K562 (cell line): ENCODE results near the gene ARHGEF1. TPM values are rescaled to one million over a fixed set of nuclear protein-coding genes. Genes with fewer than 3 reads are reported as not detected.

Experiments used
- ATAC-seq: fragments of 200-7000 bp; cut with Tn5 transposase; 3 replicates; pipeline ENCODE4 v1.9.1; 2020; ENCODE audit warnings: moderate library complexity
- BruUV-seq: library from RNA; stranded (reverse); fragments of 400-500 nt; replicated peaks from 2 replicates; lab custom pipeline; 2021; lab: Mats Ljungman, UMichigan
- CTCF ChIA-PET: fragments of 300-600 bp; formaldehyde crosslinking; extraction: SDS; loops from one replicate; lab custom pipeline; 2021; ENCODE audit warnings: low intra/inter-chr PET ratio; lab: Yijun Ruan, JAX
- POLR2A ChIA-PET: fragments of 300-600, 350-650 bp; sonication (Branson Sonifier 250); formaldehyde crosslinking; extraction: SDS; loops from one replicate; lab custom pipeline; 2021; ENCODE audit warnings: antibody characterized with exemption, inconsistent platforms; lab: Yijun Ruan, JAX
- DNase-seq, 4 experiments: peaks; one replicate each; pipeline versions ENCODE4 v3.0.0 to v3.0.0-alpha.2; 2011 to 2018; ENCODE audit warnings: low spot score in 3 of 4, mixed read lengths in 3 of 4; ENCODE audit errors: extremely low read depth in 1 of 4
- FAIRE-seq: peaks from 2 replicates; lab custom pipeline; 2011; peaks lifted over from hg19 to GRCh38; lab: Jason Lieb, UNC
- H2AFZ ChIP-seq: 2 replicates; pipeline ENCODE4 v1.6.0; 2011; ENCODE audit warnings: low read depth, low read length, control low read depth, inconsistent platforms
- H3K27ac ChIP-seq: fragments of 200-600 bp; 3 replicates; pipeline ENCODE4 v1.8.0; 2011; ENCODE audit warnings: low read depth, mild to moderate bottlenecking, control low read depth, inconsistent platforms, low read length, moderate library complexity, mixed read lengths; ENCODE audit errors: extremely low read depth
- H3K27me3 ChIP-seq, 2 experiments: fragments of 300-600 bp in 1 of 2; 2 replicates in 1 of 2; 3 replicates in 1 of 2; pipeline versions ENCODE4 v1.6.0 to v1.8.0; 2011; ENCODE audit warnings: inconsistent platforms in 2 of 2, low read length in 2 of 2, mild to moderate bottlenecking in 1 of 2, mixed read lengths in 1 of 2, moderate library complexity in 1 of 2; ENCODE audit not compliant: control insufficient read depth in 2 of 2, insufficient read depth in 2 of 2
- H3K36me3 ChIP-seq: fragments of 300-600 bp; 3 replicates; pipeline ENCODE4 v1.8.0; 2011; ENCODE audit warnings: mild to moderate bottlenecking, low read length, inconsistent platforms; ENCODE audit not compliant: control insufficient read depth, insufficient read depth
- H3K4me1 ChIP-seq, 2 experiments: fragments of 200-600 bp in 1 of 2; replicated peaks in 1 of 2; 2 replicates in 1 of 2; 3 replicates in 1 of 2; pipeline versions ENCODE4 v1.5.1 to v1.8.0; 2011; ENCODE audit warnings: inconsistent platforms in 2 of 2, low read length in 2 of 2, mild to moderate bottlenecking in 1 of 2, mixed read lengths in 1 of 2, moderate library complexity in 1 of 2; ENCODE audit not compliant: control insufficient read depth in 2 of 2, insufficient read depth in 2 of 2
- H3K4me2 ChIP-seq: 2 replicates; pipeline ENCODE4 v1.6.1; 2011; ENCODE audit warnings: low read length, control low read depth, inconsistent platforms, mixed read lengths; ENCODE audit not compliant: insufficient read depth
- H3K4me3 ChIP-seq: fragments of 200-600 bp; sonication (generic), shearing (Covaris generic); 2 replicates; pipeline ENCODE4 v1.5.1; 2016; ENCODE audit warnings: control low read depth, inconsistent platforms
- H3K79me2 ChIP-seq: fragments of 200-600 bp; 3 replicates; pipeline ENCODE4 v1.8.0; 2011; ENCODE audit warnings: low read length, inconsistent platforms; ENCODE audit not compliant: control insufficient read depth, insufficient read depth
- H3K9ac ChIP-seq, 2 experiments: 2 replicates each; pipeline versions ENCODE4 v1.6.0 to v1.6.1; 2011; ENCODE audit warnings: low read depth in 2 of 2, low read length in 2 of 2, control low read depth in 1 of 2, inconsistent platforms in 1 of 2, mild to moderate bottlenecking in 1 of 2, mixed read lengths in 1 of 2; ENCODE audit not compliant: insufficient read depth in 1 of 2
- H3K9me1 ChIP-seq: one replicate; pipeline ENCODE4 v1.6.0; 2011; ENCODE audit warnings: inconsistent platforms, mild to moderate bottlenecking, low read length, moderate library complexity; ENCODE audit not compliant: control insufficient read depth, insufficient read depth
- H3K9me3 ChIP-seq: replicated peaks from 2 replicates; pipeline ENCODE4 v1.5.1; 2011; ENCODE audit warnings: low read depth, low read length, inconsistent platforms; ENCODE audit not compliant: control insufficient read depth, insufficient read depth
- H4K20me1 ChIP-seq: replicated peaks from 2 replicates; pipeline ENCODE4 v1.6.1; 2011; ENCODE audit warnings: low read length, inconsistent platforms, mixed read lengths; ENCODE audit not compliant: control insufficient read depth, insufficient read depth
- ARID4B ChIP-seq: sonication (generic); formaldehyde crosslinking; IDR thresholded peaks from 2 replicates; pipeline ENCODE4 v1.8.0; 2022; ENCODE audit warnings: mild to moderate bottlenecking, missing genetic modification reagents
- BHLHE40 ChIP-seq: IDR thresholded peaks from 2 replicates; pipeline ENCODE4 v1.6.1; 2011; ENCODE audit warnings: low read length, improper control_type of control experiment
- CREB1 ChIP-seq, 2 experiments: sonication (generic) in 1 of 2; formaldehyde crosslinking in 1 of 2; IDR thresholded peaks; 2 replicates each; pipeline versions ENCODE4 v1.6.1 to v1.8.0; 2012 to 2022; ENCODE audit warnings: inconsistent platforms in 1 of 2, mild to moderate bottlenecking in 1 of 2, missing genetic modification reagents in 1 of 2, moderate library complexity in 1 of 2
- DIDO1 ChIP-seq: fragments of 450-650 bp; IDR thresholded peaks from 2 replicates; pipeline ENCODE4 v1.6.1; 2016; ENCODE audit warnings: low read depth, missing biosample characterization, missing genetic modification characterization
- HMG20B ChIP-seq: fragments of 250-450 bp; sonication (Bioruptor Pico); IDR thresholded peaks from 2 replicates; pipeline ENCODE4 v1.5.0; 2021; ENCODE audit warnings: mild to moderate bottlenecking
- L3MBTL2 ChIP-seq: fragments of 450-650 bp; IDR thresholded peaks from 2 replicates; pipeline ENCODE4 v1.6.1; 2016; ENCODE audit warnings: mild to moderate bottlenecking, moderate library complexity
- MYC ChIP-seq, 2 experiments: fragments of 250-450 bp in 1 of 2; sonication (Bioruptor Pico) in 1 of 2; IDR thresholded peaks; 2 replicates each; pipeline versions ENCODE4 v1.5.1 to v1.6.1; 2012 to 2021; ENCODE audit warnings: low read depth in 2 of 2, borderline replicate concordance in 1 of 2, improper control_type of control experiment in 1 of 2, low read length in 1 of 2, mild to moderate bottlenecking in 1 of 2, moderate library complexity in 1 of 2
- NR4A1 ChIP-seq, 2 experiments: fragments of 250-450 bp in 1 of 2; fragments of 450-650 bp in 1 of 2; sonication (Bioruptor Pico) in 1 of 2; IDR thresholded peaks; 2 replicates each; pipeline versions ENCODE4 v1.4.0 to v1.6.1; 2016 to 2020; ENCODE audit warnings: mild to moderate bottlenecking in 2 of 2, missing compliant biosample characterization in 1 of 2, missing genetic modification characterization in 1 of 2, moderate library complexity in 1 of 2
- SIX5 ChIP-seq, 2 experiments: IDR thresholded peaks; 2 replicates each; pipeline ENCODE4 v1.6.1; 2011; ENCODE audit warnings: low read length in 2 of 2, borderline replicate concordance in 1 of 2, low read depth in 1 of 2, mild to moderate bottlenecking in 1 of 2, moderate library complexity in 1 of 2; ENCODE audit not compliant: insufficient read depth in 1 of 2
- TRIM28 ChIP-seq: fragments of 450-650 bp; IDR thresholded peaks from 2 replicates; pipeline ENCODE4 v1.6.1; 2017
- ZNF175 ChIP-seq: fragments of 200-800 bp; sonication (Bioruptor generic); IDR thresholded peaks from 2 replicates; pipeline ENCODE4 v1.6.1; 2016; ENCODE audit warnings: low read depth, mild to moderate bottlenecking, missing genetic modification characterization, missing compliant biosample characterization
- WGBS: fragments of 100-300 bp; shearing (Covaris generic); methylation state at CpG from one replicate; pipeline ENCODE4 v1.1.6; 2016; ENCODE audit warnings: low coverage, mixed read lengths; ENCODE audit not compliant: insufficient coverage; ENCODE audit errors: missing lambda C conversion rate; 5-methylcytosine and 5-hydroxymethylcytosine counted together
- in situ Hi-C: fragments of 300-500 bp; cut with MboI; formaldehyde crosslinking; loops from 4 replicates; pipeline ENCODE4 v1.15.0; 2018; ENCODE audit warnings: inconsistent platforms, mixed read lengths
- intact Hi-C: fragments of 100-400 bp; cut with micrococcal nuclease; formaldehyde crosslinking; loops from 2 replicates; pipeline ENCODE4 v1.14.2; 2022
- polyA plus RNA-seq, 8 experiments: library from polyadenylated mRNA; depleted of rRNA in 4 of 8; stranded (reverse) in 5 of 8; unstranded in 3 of 8; fragments of >200 nt; fragmentation: Nextera tagmentation in 2 of 8; fragmentation: Illumina TruSeq in 1 of 8; extraction: Ambion mirVana in 2 of 8; extraction: Trizol in 1 of 8; gene quantifications; 2 replicates each; pipeline versions ENCODE4 v1.2.1 to v1.2.3, GENCODE V29; 2011 to 2014; ENCODE audit warnings: inconsistent platforms in 1 of 8, missing spikeins in 1 of 8
- total RNA-seq, 7 experiments: library from RNA; depleted of rRNA in 6 of 7; stranded (reverse); fragments of >200 nt in 6 of 7; fragmentation: Illumina TruSeq in 2 of 7; extraction: Trizol in 2 of 7; gene quantifications; 2 replicates each; pipeline versions ENCODE4 v1.2.1 to v1.2.3, GENCODE V29; 2011 to 2021; ENCODE audit warnings: low replicate concordance in 1 of 7

ARHGEF1 gene
- total and polyA plus RNA-seq, 9 of the 15 experiments (the other 6 are each of a cell fraction or from before 2014, with no cell fraction given): 1.9 to 149 (median 29.8) TPM

- Histone ChIP-seq H3K27me3 (no peaks in the 10 kb centered on the region), H3K9me1 (no peaks in the 10 kb centered on the region), H3K4me3 (no peak within 1 kb of the TSS), H2AFZ (no peak within 1 kb of the TSS), H3K9me3 (peaks cover 2% of the 10 kb centered on the region; the same call in 1 of the 2 replicates), H3K4me1 (peaks cover 22 to 31% of the 10 kb centered on the region in 2 experiments; a peak in 4 of 5 replicates), H3K36me3 (no peaks in the 10 kb centered on the region), H4K20me1 (no peaks in the 10 kb centered on the region), H3K4me2 (no peak within 1 kb of the TSS), H3K9ac (no peak within 1 kb of the TSS), H3K79me2 (no peaks in the 10 kb centered on the region), H3K27ac (no peak within 1 kb of the TSS)
- WGBS: 87% methylated on average over 3 of the region's 3 CpGs
- in situ Hi-C loops: no loop called here
- ATAC-seq (no peak), DNase-seq (no peak), FAIRE-seq (no peak)
- CTCF ChIA-PET: no interaction called here
- TF ChIP-seq L3MBTL2 (0 out of 2 replicates have a peak, but pooled peaks have one; percentile 1), HMG20B (no peak)
- POLR2A ChIA-PET: interaction anchor here (1.4 kb wide), 1 partner anchor 15 kb away, joined by 6 read pairs; the partner anchor contains the start of gene RPS19
- intact Hi-C loops: no loop called here
- BruUV-seq: no TSS peak
Observed at GRCh38 chr19:41845001-41845050, 38.2 kb upstream of the ARHGEF1 start, which contains the start of gene DMRTC2. Gene DMRTC2 (plus strand): TSS chr19:41845042. CDS start chr19:41847429, 2,387 bp downstream.

GRCh38 chr19:41845051-41845590, 37.9 kb upstream of the ARHGEF1 start:
- H3K27ac ChIP-seq: no peak overlapping the region
- H3K9me1 ChIP-seq: no peaks in the 10 kb centered on the region
- intact Hi-C loops: no loop called here
- no TSS peak for BruUV-seq
- DNase-seq (no peak), ATAC-seq (no peak), FAIRE-seq (no peak)
- peaks cover 22 to 31% of the 10 kb centered on the region in 2 experiments; a peak in 4 of 5 replicates for H3K4me1 ChIP-seq
- ChIA-PET POLR2A (interaction anchor here (1.4 kb wide), 1 partner anchor 15 kb away, joined by 6 read pairs; the partner anchor contains the start of gene RPS19), CTCF (no interaction called here)
- no peak for TF ChIP-seq SIX5 (IDR thresholded peaks at IDR 0.05; ENCODE audit: borderline replicate concordance in 1 of 2, insufficient read depth in 1 of 2, low read depth in 1 of 2, low read length in 2 of 2)
- no peak for TF ChIP-seq ARID4B (CRISPR knock-in tag)
- no peak for TF ChIP-seq BHLHE40
- TF ChIP-seq CREB1 (IDR thresholded peaks at IDR 0.05): no peak
- no peak for TF ChIP-seq CREB1 (CRISPR knock-in tag; IDR thresholded peaks at IDR 0.05)
- no peak for TF ChIP-seq ZNF175
- no peak for TF ChIP-seq MYC (IDR thresholded peaks at IDR 0.05; ENCODE audit: low read depth, low read length)
- no peak for TF ChIP-seq MYC (CRISPR knock-in tag; IDR thresholded peaks at IDR 0.05; ENCODE audit: borderline replicate concordance, low read depth)
- no peak for TF ChIP-seq TRIM28
- no peak for TF ChIP-seq NR4A1 (CRISPR knock-in tag; IDR thresholded peaks at IDR 0.05)
- no peak for TF ChIP-seq NR4A1 (tag; IDR thresholded peaks at IDR 0.05)
- no peak for TF ChIP-seq DIDO1 (tag)
- no peak overlapping the region for H3K4me2 ChIP-seq
- no peaks in the 10 kb centered on the region for H3K36me3 ChIP-seq
- H3K4me3 ChIP-seq: no peak overlapping the region
- no peak overlapping the region for H2AFZ ChIP-seq
- H3K27me3 ChIP-seq: no peaks in the 10 kb centered on the region
- H3K9ac ChIP-seq: no peak overlapping the region
- 84% methylated on average over 6 of the region's 23 CpGs for WGBS
- H3K9me3 ChIP-seq: peaks cover 2% of the 10 kb centered on the region; the same call in 1 of the 2 replicates
- H3K79me2 ChIP-seq: no peaks in the 10 kb centered on the region
- H4K20me1 ChIP-seq: no peaks in the 10 kb centered on the region
- in situ Hi-C loops: no loop called here
